ENCODE results near the gene CHD1L. TPM values are rescaled to one million over a fixed set of nuclear protein-coding genes. Genes with fewer than 3 reads are reported as not detected.
A peak's percentile ranks its signal among the peaks of the same experiment; 100 is the strongest.

The CHD1L gene
- total and polyA plus RNA-seq, 2 of the 13 experiments (the other 11 are each of a cell fraction or from before 2014, with no cell fraction given) = 74.3 to 111 TPM

DNA sequence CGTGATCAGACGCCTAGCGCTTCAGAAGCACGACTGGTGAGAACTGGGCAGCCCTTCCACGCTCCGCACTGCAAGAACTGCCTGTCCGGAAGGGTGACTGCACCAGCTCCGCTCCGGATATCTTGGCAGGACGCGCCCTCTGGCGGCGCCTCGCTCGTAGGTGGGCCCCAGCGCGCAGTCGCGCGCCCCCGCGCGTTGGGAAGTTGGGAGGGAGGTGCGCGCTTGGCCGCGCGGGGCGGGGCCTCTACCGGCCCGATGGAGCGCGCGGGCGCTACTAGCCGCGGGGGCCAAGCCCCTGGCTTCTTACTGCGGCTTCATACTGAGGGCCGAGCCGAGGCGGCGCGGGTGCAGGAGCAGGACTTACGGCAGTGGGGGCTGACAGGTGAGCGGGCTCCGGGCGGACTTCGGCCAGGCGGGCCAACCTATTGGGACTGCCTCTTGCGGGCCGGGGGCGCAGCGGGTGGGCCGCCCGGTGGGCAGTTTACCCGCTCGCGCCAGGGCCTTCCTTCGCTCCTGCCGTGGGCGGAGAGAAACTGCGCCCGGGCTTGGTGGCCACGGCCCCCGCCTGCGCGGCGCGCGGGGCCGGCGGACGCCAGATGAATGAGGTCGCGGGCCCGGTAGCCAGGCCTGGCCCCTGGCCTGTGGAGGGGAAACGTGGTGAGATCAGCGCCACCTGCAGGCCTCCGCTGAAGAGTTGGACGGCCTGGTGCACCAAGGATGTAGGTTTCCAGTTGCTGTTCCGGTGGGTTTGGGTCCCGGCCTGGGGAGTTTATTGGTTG, at the start of gene CHD1L (continued):
- TF ChIP-seq HCFC1 (IDR thresholded peaks at IDR 0.05; ENCODE audit: low read depth, low read length) (no peak), CREB1 (IDR thresholded peaks at IDR 0.05) (no peak), CREB1 (CRISPR knock-in tag; IDR thresholded peaks at IDR 0.05) (no peak), ZNF253 (CRISPR knock-in tag; IDR thresholded peaks at IDR 0.05; ENCODE audit: borderline replicate concordance) (no peak), NR2C2 (CRISPR knock-in tag; IDR thresholded peaks at IDR 0.05; ENCODE audit: borderline replicate concordance) (no peak), MEF2D (CRISPR knock-in tag; IDR thresholded peaks at IDR 0.05) (no peak), ZNF773 (CRISPR knock-in tag; IDR thresholded peaks at IDR 0.05; ENCODE audit: borderline replicate concordance) (no peak; the same call in 1 of the 2 replicates), IRX3 (CRISPR knock-in tag; IDR thresholded peaks at IDR 0.05; ENCODE audit: borderline replicate concordance, low read depth) (peak; percentile 96; the same call in 1 of the 2 replicates), RBFOX2 (IDR thresholded peaks at IDR 0.05; ENCODE audit: low read depth, low read length) (peak; percentile 99), NCOA1 (CRISPR knock-in tag; IDR thresholded peaks at IDR 0.05) (no peak), ZNF558 (CRISPR knock-in tag; IDR thresholded peaks at IDR 0.05; ENCODE audit: borderline replicate concordance) (no peak), ZNF749 (CRISPR knock-in tag; IDR thresholded peaks at IDR 0.05; ENCODE audit: borderline replicate concordance) (peak; percentile 87; the same call in 1 of the 2 replicates)
- TF ChIP-seq, protein P1, sequence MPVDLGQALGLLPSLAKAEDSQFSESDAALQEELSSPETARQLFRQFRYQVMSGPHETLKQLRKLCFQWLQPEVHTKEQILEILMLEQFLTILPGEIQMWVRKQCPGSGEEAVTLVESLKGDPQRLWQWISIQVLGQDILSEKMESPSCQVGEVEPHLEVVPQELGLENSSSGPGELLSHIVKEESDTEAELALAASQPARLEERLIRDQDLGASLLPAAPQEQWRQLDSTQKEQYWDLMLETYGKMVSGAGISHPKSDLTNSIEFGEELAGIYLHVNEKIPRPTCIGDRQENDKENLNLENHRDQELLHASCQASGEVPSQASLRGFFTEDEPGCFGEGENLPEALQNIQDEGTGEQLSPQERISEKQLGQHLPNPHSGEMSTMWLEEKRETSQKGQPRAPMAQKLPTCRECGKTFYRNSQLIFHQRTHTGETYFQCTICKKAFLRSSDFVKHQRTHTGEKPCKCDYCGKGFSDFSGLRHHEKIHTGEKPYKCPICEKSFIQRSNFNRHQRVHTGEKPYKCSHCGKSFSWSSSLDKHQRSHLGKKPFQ (CRISPR knock-in tag; IDR thresholded peaks at IDR 0.05; ENCODE audit: insufficient replicate concordance) = peak; percentile 94
- TF ChIP-seq, protein P2, sequence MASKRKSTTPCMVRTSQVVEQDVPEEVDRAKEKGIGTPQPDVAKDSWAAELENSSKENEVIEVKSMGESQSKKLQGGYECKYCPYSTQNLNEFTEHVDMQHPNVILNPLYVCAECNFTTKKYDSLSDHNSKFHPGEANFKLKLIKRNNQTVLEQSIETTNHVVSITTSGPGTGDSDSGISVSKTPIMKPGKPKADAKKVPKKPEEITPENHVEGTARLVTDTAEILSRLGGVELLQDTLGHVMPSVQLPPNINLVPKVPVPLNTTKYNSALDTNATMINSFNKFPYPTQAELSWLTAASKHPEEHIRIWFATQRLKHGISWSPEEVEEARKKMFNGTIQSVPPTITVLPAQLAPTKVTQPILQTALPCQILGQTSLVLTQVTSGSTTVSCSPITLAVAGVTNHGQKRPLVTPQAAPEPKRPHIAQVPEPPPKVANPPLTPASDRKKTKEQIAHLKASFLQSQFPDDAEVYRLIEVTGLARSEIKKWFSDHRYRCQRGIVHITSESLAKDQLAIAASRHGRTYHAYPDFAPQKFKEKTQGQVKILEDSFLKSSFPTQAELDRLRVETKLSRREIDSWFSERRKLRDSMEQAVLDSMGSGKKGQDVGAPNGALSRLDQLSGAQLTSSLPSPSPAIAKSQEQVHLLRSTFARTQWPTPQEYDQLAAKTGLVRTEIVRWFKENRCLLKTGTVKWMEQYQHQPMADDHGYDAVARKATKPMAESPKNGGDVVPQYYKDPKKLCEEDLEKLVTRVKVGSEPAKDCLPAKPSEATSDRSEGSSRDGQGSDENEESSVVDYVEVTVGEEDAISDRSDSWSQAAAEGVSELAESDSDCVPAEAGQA (IDR thresholded peaks at IDR 0.05; ENCODE audit: low read depth) = no peak
- TF ChIP-seq, protein P2 (CRISPR knock-in tag; IDR thresholded peaks at IDR 0.05; ENCODE audit: borderline replicate concordance) = 0 out of 2 replicates have a peak, but pooled peaks have one; percentile 49
- TF ChIP-seq, protein P3, sequence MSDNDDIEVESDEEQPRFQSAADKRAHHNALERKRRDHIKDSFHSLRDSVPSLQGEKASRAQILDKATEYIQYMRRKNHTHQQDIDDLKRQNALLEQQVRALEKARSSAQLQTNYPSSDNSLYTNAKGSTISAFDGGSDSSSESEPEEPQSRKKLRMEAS (IDR thresholded peaks at IDR 0.05) = peak; percentile 84
- TF ChIP-seq, protein P4, sequence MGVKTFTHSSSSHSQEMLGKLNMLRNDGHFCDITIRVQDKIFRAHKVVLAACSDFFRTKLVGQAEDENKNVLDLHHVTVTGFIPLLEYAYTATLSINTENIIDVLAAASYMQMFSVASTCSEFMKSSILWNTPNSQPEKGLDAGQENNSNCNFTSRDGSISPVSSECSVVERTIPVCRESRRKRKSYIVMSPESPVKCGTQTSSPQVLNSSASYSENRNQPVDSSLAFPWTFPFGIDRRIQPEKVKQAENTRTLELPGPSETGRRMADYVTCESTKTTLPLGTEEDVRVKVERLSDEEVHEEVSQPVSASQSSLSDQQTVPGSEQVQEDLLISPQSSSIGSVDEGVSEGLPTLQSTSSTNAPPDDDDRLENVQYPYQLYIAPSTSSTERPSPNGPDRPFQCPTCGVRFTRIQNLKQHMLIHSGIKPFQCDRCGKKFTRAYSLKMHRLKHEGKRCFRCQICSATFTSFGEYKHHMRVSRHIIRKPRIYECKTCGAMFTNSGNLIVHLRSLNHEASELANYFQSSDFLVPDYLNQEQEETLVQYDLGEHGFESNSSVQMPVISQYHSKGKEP (CRISPR knock-in tag; IDR thresholded peaks at IDR 0.05) = no peak
- TF ChIP-seq, protein P5, sequence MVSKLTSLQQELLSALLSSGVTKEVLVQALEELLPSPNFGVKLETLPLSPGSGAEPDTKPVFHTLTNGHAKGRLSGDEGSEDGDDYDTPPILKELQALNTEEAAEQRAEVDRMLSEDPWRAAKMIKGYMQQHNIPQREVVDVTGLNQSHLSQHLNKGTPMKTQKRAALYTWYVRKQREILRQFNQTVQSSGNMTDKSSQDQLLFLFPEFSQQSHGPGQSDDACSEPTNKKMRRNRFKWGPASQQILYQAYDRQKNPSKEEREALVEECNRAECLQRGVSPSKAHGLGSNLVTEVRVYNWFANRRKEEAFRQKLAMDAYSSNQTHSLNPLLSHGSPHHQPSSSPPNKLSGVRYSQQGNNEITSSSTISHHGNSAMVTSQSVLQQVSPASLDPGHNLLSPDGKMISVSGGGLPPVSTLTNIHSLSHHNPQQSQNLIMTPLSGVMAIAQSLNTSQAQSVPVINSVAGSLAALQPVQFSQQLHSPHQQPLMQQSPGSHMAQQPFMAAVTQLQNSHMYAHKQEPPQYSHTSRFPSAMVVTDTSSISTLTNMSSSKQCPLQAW (CRISPR knock-in tag; IDR thresholded peaks at IDR 0.05) = peak; percentile 71
